Left renal pelvis (tissue), 4 donors: ENCODE data around the gene TM9SF2. TPM values are rescaled to one million over a fixed set of nuclear protein-coding genes. Genes with fewer than 3 reads are reported as not detected.

Experiments
- polyA plus RNA-seq, 4 donors: library from polyadenylated mRNA; unstranded; fragments of 120-200 nt; gene quantifications; one replicate each; pipeline ENCODE4 v1.2.1, GENCODE V29; 2013; ENCODE audit not compliant: insufficient read length in 4 of 4

Gene TM9SF2
- polyA plus RNA-seq, 4 donors, result 157 to 246 (median 208) TPM

Other genes with a start within 250 kb of the TM9SF2 start
- gene GPR18, start 243.1 kb upstream of the TM9SF2 start, polyA plus RNA-seq, result under 1 TPM; 0.11 to 0.32 (median 0.25) TPM
- gene GPR183, start 194.1 kb upstream of the TM9SF2 start, polyA plus RNA-seq, result 1 to 10 TPM; 2.5 to 8.2 (median 2.7) TPM
- gene CLYBL, start 105.2 kb downstream of the TM9SF2 start, polyA plus RNA-seq, result 10 to 100 TPM in 3 of 4 donors, 1 to 10 TPM in 1; 3.4 to 18.7 (median 17.8) TPM